Bladder microvascular endothelial cell (primary cell): ENCODE data around the gene HNF1B. TPM values are rescaled to one million over a fixed set of nuclear protein-coding genes. Genes with fewer than 3 reads are reported as not detected.

Source experiments
- total RNA-seq: library from RNA; depleted of rRNA; stranded (reverse); fragments of >200 nt; gene quantifications from 2 replicates; pipeline ENCODE4 v1.2.3, GENCODE V29; 2014

The HNF1B gene
- total RNA-seq: not detected in 2 replicates

GRCh38 chr17:37744961-37745800 lies at the start of gene HNF1B:
HNF1B (minus strand) TSS chr17:37745059; CDS start chr17:37744884, 175 bp downstream.

GRCh38 chr17:37643118-37643766 lies 101.6 kb downstream of the HNF1B start, which contains the start of gene DDX52:
DDX52 (minus strand) TSS chr17:37643446; CDS start chr17:37643420, 26 bp downstream.

Other genes with a start within 250 kb of the HNF1B start
- gene SYNRG, start 135.6 kb downstream of the HNF1B start, total RNA-seq: 9.9 and 32.2 TPM in 2 replicates
- gene DDX52, start 101.6 kb downstream of the HNF1B start, total RNA-seq: 26.2 and 36.0 TPM in 2 replicates
- not detected in 2 replicates for gene TBC1D3K, start 179.4 kb upstream of the HNF1B start, total RNA-seq
- 0.81 and 5.2 TPM in 2 replicates for gene TBC1D3L, start 244.0 kb upstream of the HNF1B start, total RNA-seq